Upper lobe of left lung (tissue), 4 donors: ENCODE measurements around the gene C9orf72.

ENCODE experiments used
- CTCF ChIP-seq, 6 experiments: fragments of 450-650 bp in 4 of 6; fragments of 200-600 bp in 2 of 6; sonication (generic) in 2 of 6; IDR thresholded peaks; one replicate each; pipeline ENCODE4 v1.5.1; 2016 to 2019; ENCODE audit warnings: antibody characterized with exemption in 6 of 6
- POLR2AphosphoS5 ChIP-seq, 2 donors: sonication (generic); formaldehyde crosslinking; IDR thresholded peaks; one replicate each; pipeline ENCODE4 v1.5.1; 2017; ENCODE audit warnings: antibody characterized with exemption in 2 of 2

DNA sequence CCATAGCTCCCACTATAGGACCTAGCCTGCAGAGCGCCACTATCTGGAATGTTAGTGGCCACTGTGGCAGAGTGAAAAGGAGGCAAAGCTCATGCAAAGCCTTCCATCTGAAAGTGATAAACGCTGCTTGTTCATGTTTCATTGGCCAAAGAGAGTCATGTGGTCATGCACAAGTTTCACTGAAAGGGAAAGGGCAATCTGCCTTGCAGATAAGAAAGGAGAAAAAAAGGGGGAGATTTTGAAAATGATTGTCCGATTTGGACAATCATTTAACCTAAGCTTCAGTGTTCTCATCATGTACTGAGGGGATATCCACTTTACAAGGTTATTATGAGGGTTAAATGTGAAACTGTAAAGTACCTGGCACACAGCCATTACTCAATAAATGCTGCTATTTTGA is 34.6 kb downstream of the C9orf72 start:
- no peak for TF ChIP-seq CTCF (IDR thresholded peaks at IDR 0.05)
- no peak for TF ChIP-seq POLR2AphosphoS5 (IDR thresholded peaks at IDR 0.05)
